ENCODE data around the gene PPARA. TPM values are rescaled to one million over a fixed set of nuclear protein-coding genes. Genes with fewer than 3 reads are reported as not detected.

PPARA gene
- total and polyA plus RNA-seq, 2 experiments from 2014 or later: 4.7 to 12.6 TPM

DNA sequence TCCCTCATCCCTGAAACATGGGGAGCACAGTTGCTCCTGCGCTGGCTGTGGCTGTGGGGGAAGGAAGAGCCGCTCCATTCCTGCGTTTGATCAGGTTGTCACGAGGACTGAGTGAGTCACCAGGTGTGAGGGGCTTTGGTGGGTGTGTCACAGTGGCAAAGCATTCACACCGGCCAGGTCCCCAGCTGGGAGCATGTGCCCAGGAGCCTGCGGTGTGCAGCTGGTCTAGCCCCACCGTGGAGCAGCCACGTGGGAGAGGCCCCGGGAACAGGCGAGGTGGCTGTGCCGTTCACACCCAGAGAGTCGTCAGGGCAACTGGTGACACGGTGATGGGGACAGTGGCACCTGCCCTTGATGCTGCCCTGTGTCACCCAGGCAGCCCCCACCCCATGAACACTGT is 47.6 kb upstream of the PPARA start:
- H3K27me3 Mint-ChIP-seq (ENCODE audit: insufficient read depth, low read depth, poor library complexity): peaks cover 1% of the 10 kb centered on the region
- no peak overlapping the region for H3K27ac Mint-ChIP-seq
- no peaks in the 10 kb centered on the region for H3K4me1 ChIP-seq (ENCODE audit: insufficient read depth)
- H3K27me3 ChIP-seq (ENCODE audit: insufficient read depth): no peaks in the 10 kb centered on the region
- DNase-seq (ENCODE audit: low spot score) (no peak), ATAC-seq (no peak)
- H3K4me1 Mint-ChIP-seq: no peaks in the 10 kb centered on the region; the same call in 1 of the 3 replicates
- H4K20me1 ChIP-seq (replicated peaks; ENCODE audit: insufficient read depth): no peaks in the 10 kb centered on the region
- no peak overlapping the region for H3K27ac ChIP-seq (ENCODE audit: low read depth)
- H3K4me2 ChIP-seq: no peak overlapping the region
- H3K36me3 Mint-ChIP-seq (ENCODE audit: low read depth): no peaks in the 10 kb centered on the region
- no peaks in the 10 kb centered on the region for H3K9me3 Mint-ChIP-seq
- TF ChIP-seq, protein P1, sequence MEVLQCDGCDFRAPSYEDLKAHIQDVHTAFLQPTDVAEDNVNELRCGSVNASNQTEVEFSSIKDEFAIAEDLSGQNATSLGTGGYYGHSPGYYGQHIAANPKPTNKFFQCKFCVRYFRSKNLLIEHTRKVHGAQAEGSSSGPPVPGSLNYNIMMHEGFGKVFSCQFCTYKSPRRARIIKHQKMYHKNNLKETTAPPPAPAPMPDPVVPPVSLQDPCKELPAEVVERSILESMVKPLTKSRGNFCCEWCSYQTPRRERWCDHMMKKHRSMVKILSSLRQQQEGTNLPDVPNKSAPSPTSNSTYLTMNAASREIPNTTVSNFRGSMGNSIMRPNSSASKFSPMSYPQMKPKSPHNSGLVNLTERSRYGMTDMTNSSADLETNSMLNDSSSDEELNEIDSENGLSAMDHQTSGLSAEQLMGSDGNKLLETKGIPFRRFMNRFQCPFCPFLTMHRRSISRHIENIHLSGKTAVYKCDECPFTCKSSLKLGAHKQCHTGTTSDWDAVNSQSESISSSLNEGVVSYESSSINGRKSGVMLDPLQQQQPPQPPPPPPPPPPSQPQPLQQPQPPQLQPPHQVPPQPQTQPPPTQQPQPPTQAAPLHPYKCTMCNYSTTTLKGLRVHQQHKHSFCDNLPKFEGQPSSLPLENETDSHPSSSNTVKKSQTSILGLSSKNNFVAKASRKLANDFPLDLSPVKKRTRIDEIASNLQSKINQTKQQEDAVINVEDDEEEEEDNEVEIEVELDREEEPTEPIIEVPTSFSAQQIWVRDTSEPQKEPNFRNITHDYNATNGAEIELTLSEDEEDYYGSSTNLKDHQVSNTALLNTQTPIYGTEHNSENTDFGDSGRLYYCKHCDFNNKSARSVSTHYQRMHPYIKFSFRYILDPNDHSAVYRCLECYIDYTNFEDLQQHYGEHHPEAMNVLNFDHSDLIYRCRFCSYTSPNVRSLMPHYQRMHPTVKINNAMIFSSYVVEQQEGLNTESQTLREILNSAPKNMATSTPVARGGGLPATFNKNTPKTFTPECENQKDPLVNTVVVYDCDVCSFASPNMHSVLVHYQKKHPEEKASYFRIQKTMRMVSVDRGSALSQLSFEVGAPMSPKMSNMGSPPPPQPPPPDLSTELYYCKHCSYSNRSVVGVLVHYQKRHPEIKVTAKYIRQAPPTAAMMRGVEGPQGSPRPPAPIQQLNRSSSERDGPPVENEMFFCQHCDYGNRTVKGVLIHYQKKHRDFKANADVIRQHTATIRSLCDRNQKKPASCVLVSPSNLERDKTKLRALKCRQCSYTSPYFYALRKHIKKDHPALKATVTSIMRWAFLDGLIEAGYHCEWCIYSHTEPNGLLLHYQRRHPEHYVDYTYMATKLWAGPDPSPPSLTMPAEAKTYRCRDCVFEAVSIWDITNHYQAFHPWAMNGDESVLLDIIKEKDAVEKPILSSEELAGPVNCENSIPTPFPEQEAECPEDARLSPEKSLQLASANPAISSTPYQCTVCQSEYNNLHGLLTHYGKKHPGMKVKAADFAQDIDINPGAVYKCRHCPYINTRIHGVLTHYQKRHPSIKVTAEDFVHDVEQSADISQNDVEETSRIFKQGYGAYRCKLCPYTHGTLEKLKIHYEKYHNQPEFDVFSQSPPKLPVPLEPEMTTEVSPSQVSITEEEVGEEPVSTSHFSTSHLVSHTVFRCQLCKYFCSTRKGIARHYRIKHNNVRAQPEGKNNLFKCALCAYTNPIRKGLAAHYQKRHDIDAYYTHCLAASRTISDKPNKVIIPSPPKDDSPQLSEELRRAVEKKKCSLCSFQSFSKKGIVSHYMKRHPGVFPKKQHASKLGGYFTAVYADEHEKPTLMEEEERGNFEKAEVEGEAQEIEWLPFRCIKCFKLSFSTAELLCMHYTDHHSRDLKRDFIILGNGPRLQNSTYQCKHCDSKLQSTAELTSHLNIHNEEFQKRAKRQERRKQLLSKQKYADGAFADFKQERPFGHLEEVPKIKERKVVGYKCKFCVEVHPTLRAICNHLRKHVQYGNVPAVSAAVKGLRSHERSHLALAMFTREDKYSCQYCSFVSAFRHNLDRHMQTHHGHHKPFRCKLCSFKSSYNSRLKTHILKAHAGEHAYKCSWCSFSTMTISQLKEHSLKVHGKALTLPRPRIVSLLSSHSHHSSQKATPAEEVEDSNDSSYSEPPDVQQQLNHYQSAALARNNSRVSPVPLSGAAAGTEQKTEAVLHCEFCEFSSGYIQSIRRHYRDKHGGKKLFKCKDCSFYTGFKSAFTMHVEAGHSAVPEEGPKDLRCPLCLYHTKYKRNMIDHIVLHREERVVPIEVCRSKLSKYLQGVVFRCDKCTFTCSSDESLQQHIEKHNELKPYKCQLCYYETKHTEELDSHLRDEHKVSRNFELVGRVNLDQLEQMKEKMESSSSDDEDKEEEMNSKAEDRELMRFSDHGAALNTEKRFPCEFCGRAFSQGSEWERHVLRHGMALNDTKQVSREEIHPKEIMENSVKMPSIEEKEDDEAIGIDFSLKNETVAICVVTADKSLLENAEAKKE (CRISPR knock-in tag; IDR thresholded peaks at IDR 0.05): no peak
- TF ChIP-seq CREB1 (CRISPR knock-in tag; IDR thresholded peaks at IDR 0.05; ENCODE audit: low read depth) (no peak), ZNF114 (CRISPR knock-in tag; IDR thresholded peaks at IDR 0.05) (no peak), EZH2phosphoT487 (IDR thresholded peaks at IDR 0.05; ENCODE audit: unreplicated experiment) (no peak), POLR2AphosphoS5 (IDR thresholded peaks at IDR 0.05; ENCODE audit: low read depth) (no peak), JUNB (IDR thresholded peaks at IDR 0.05; ENCODE audit: unreplicated experiment) (no peak), ZNF331 (CRISPR knock-in tag; IDR thresholded peaks at IDR 0.05; ENCODE audit: low read depth) (no peak), NANOG (IDR thresholded peaks at IDR 0.05; ENCODE audit: borderline replicate concordance) (no peak), STAT1 (IDR thresholded peaks at IDR 0.05; ENCODE audit: unreplicated experiment) (no peak), EZH2 (IDR thresholded peaks at IDR 0.05; ENCODE audit: low read depth, unreplicated experiment) (no peak)
- TF ChIP-seq, protein P2, sequence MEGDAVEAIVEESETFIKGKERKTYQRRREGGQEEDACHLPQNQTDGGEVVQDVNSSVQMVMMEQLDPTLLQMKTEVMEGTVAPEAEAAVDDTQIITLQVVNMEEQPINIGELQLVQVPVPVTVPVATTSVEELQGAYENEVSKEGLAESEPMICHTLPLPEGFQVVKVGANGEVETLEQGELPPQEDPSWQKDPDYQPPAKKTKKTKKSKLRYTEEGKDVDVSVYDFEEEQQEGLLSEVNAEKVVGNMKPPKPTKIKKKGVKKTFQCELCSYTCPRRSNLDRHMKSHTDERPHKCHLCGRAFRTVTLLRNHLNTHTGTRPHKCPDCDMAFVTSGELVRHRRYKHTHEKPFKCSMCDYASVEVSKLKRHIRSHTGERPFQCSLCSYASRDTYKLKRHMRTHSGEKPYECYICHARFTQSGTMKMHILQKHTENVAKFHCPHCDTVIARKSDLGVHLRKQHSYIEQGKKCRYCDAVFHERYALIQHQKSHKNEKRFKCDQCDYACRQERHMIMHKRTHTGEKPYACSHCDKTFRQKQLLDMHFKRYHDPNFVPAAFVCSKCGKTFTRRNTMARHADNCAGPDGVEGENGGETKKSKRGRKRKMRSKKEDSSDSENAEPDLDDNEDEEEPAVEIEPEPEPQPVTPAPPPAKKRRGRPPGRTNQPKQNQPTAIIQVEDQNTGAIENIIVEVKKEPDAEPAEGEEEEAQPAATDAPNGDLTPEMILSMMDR (conservative IDR thresholded peaks at IDR 0.05; ENCODE audit: low read depth in 2 of 2): no peak
- H3K4me3 Mint-ChIP-seq: no peak overlapping the region
- no peak overlapping the region for H3K4me3 ChIP-seq
- H3K36me3 ChIP-seq (ENCODE audit: insufficient read depth): no peaks in the 10 kb centered on the region
- no peaks in the 10 kb centered on the region for H3K9me2 ChIP-seq (ENCODE audit: insufficient read depth)
- no peak overlapping the region for H2AFZ ChIP-seq
- H3K79me2 ChIP-seq (replicated peaks; ENCODE audit: insufficient read depth): no peaks in the 10 kb centered on the region
- H3F3A ChIP-seq (replicated peaks; ENCODE audit: low read depth): no peaks in the 10 kb centered on the region

Data from GM23338 (cell line).